SK-N-SH treated with all-trans-retinoic acid at 6 μM for 48 hours (cell line): ENCODE measurements around the gene AKAP8L.

Experiments
- ATAC-seq: fragments of 200-7000 bp; cut with Tn5 transposase; 3 replicates; pipeline ENCODE4 v1.9.1; 2020; ENCODE audit warnings: mild to moderate bottlenecking, moderate library complexity
- BACH2 ChIP-seq: fragments of 250-450 bp; sonication (Bioruptor Pico); IDR thresholded peaks from 2 replicates; pipeline ENCODE4 v1.9.0; 2021; ENCODE audit warnings: mild to moderate bottlenecking, borderline replicate concordance
- CREB5 ChIP-seq: fragments of 250-450 bp; sonication (Bioruptor Pico); IDR thresholded peaks from 2 replicates; pipeline ENCODE4 v1.5.1; 2020; ENCODE audit warnings: low read depth, mild to moderate bottlenecking, moderate library complexity
- CSDC2 ChIP-seq: fragments of 250-450 bp; sonication (Bioruptor Pico); IDR thresholded peaks from 2 replicates; pipeline ENCODE4 v1.5.0; 2020; ENCODE audit warnings: mild to moderate bottlenecking, moderate library complexity
- ESRRG ChIP-seq: fragments of 250-450 bp; sonication (Bioruptor Pico); IDR thresholded peaks from 2 replicates; pipeline ENCODE4 v1.6.1; 2021; ENCODE audit warnings: mild to moderate bottlenecking
- GLIS3 ChIP-seq: fragments of 250-450 bp; sonication (Bioruptor Pico); IDR thresholded peaks from 2 replicates; pipeline ENCODE4 v1.5.0; 2020; ENCODE audit warnings: mild to moderate bottlenecking, moderate library complexity
- ISL1 ChIP-seq: fragments of 250-450 bp; sonication (Bioruptor Pico); IDR thresholded peaks from 2 replicates; pipeline ENCODE4 v2.1.2; 2022; ENCODE audit warnings: mild to moderate bottlenecking, moderate library complexity
- OSR1 ChIP-seq: fragments of 250-450 bp; sonication (Bioruptor Pico); IDR thresholded peaks from 2 replicates; pipeline ENCODE4 v1.8.0; 2022; ENCODE audit warnings: moderate library complexity, mild to moderate bottlenecking, inconsistent platforms
- PATZ1 ChIP-seq: fragments of 250-450 bp; sonication (Bioruptor Pico); IDR thresholded peaks from 2 replicates; pipeline ENCODE4 v1.8.0; 2020; ENCODE audit warnings: mild to moderate bottlenecking, moderate library complexity, borderline replicate concordance
- POU6F1 ChIP-seq: fragments of 250-450 bp; sonication (Bioruptor Pico); IDR thresholded peaks from 2 replicates; pipeline ENCODE4 v1.8.0; 2021; ENCODE audit warnings: low read depth, mild to moderate bottlenecking, moderate library complexity, borderline replicate concordance
- PPARA ChIP-seq: fragments of 250-450 bp; sonication (Bioruptor Pico); IDR thresholded peaks from 2 replicates; pipeline ENCODE4 v1.5.0; 2020; ENCODE audit warnings: mild to moderate bottlenecking, borderline replicate concordance
- SNAI2 ChIP-seq: fragments of 250-450 bp; sonication (Bioruptor Pico); IDR thresholded peaks from 2 replicates; pipeline ENCODE4 v1.5.0; 2020; ENCODE audit warnings: mild to moderate bottlenecking, moderate library complexity
- TCF4 ChIP-seq: fragments of 250-450 bp; sonication (Bioruptor Pico); IDR thresholded peaks from 2 replicates; pipeline ENCODE4 v1.8.0; 2021; ENCODE audit warnings: mild to moderate bottlenecking, moderate library complexity, borderline replicate concordance
- TOX ChIP-seq: fragments of 250-450 bp; sonication (Bioruptor Pico); IDR thresholded peaks from 2 replicates; pipeline ENCODE4 v1.8.0; 2021; ENCODE audit warnings: mild to moderate bottlenecking, moderate library complexity, borderline replicate concordance
- TSHZ2 ChIP-seq: fragments of 250-450 bp; sonication (Bioruptor Pico); IDR thresholded peaks from 2 replicates; pipeline ENCODE4 v1.5.0; 2020; ENCODE audit warnings: mild to moderate bottlenecking, moderate library complexity
- ZC3H10 ChIP-seq: fragments of 250-450 bp; sonication (Bioruptor Pico); IDR thresholded peaks from 2 replicates; pipeline ENCODE4 v1.5.1; 2021; ENCODE audit warnings: mild to moderate bottlenecking, moderate library complexity
- ZFP3 ChIP-seq: fragments of 250-450 bp; sonication (Bioruptor Pico); IDR thresholded peaks from 2 replicates; pipeline ENCODE4 v1.5.0; 2020; ENCODE audit warnings: mild to moderate bottlenecking, moderate library complexity
- ZNF565 ChIP-seq: fragments of 450-650 bp; formaldehyde crosslinking; conservative IDR thresholded peaks from 2 replicates; pipeline ENCODE4 v1.5.0; 2020; ENCODE audit warnings: low read depth, mild to moderate bottlenecking, moderate library complexity
- ZNF70 ChIP-seq: fragments of 450-650 bp; formaldehyde crosslinking; IDR thresholded peaks from 2 replicates; pipeline ENCODE4 v1.5.0; 2020; ENCODE audit warnings: mild to moderate bottlenecking, moderate library complexity
- ZNF8 ChIP-seq: fragments of 450-650 bp; formaldehyde crosslinking; IDR thresholded peaks from 2 replicates; pipeline ENCODE4 v1.5.0; 2020; ENCODE audit warnings: mild to moderate bottlenecking, moderate library complexity

The AKAP8L gene

DNA sequence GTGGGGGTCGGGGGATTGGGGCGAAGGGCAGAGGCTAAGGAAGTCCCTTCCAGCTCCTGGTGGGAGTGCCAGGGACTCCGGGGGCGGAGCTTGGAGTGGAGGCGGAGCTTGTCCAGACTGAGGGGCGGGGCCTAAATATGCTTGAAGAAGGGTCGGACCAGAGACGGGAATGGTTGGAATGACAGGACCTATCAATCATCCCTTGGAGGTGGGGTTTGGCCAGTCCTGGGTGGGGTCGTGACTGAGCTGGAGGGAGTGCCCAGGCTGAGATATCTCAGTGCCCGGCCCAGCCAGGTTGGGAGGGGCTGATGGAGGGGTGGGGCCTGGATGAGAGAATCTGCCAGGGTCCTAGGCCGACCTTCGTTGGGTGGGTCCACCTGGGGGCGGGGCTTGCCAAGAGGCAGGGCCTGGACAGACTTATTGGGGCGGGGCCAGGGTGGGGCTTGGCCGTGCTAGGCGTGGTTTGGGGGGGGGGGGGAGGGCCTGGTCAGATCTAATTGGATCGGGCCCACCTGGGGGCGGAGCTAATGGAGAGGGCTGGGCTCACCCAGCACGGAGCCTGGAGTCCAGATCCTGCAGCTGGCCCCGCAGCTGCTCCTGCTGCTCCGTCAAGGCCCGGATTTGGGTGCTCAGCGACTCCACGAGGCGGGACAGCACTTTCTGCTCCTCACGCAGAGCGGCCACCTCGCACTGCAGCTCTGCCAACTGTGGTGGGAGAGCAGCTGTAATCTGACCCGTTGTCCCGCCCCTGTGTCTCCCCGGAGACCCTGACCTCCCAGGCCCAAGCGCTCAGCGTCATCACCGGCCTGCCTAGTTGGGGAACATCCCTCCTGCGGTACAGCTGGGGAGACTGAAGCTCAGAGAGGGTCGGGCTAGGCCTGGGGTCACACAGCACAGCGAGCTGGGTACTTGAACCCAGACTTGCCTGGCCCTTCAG is 33.6 kb upstream of the AKAP8L start:
- TF ChIP-seq ZNF70 (CRISPR knock-in tag) (no peak), ZC3H10 (no peak), SNAI2 (no peak), TOX (CRISPR knock-in tag) (no peak), GLIS3 (CRISPR knock-in tag) (no peak), ZNF8 (CRISPR knock-in tag) (no peak), ESRRG (CRISPR knock-in tag) (no peak), PATZ1 (CRISPR knock-in tag) (no peak), CREB5 (CRISPR knock-in tag) (no peak), PPARA (no peak), OSR1 (CRISPR knock-in tag) (no peak), ZNF565 (CRISPR knock-in tag) (no peak), TCF4 (no peak)
- peak; percentile 77 for ATAC-seq

- TF ChIP-seq TSHZ2 (CRISPR knock-in tag), result no peak
- TF ChIP-seq POU6F1 (CRISPR knock-in tag), result no peak
- TF ChIP-seq OSR1 (CRISPR knock-in tag), result no peak
- TF ChIP-seq TOX (CRISPR knock-in tag), result no peak
- no peak for ATAC-seq
Measured at GRCh38 chr19:15450528-15450890, 31.7 kb upstream of the AKAP8L start.

DNA sequence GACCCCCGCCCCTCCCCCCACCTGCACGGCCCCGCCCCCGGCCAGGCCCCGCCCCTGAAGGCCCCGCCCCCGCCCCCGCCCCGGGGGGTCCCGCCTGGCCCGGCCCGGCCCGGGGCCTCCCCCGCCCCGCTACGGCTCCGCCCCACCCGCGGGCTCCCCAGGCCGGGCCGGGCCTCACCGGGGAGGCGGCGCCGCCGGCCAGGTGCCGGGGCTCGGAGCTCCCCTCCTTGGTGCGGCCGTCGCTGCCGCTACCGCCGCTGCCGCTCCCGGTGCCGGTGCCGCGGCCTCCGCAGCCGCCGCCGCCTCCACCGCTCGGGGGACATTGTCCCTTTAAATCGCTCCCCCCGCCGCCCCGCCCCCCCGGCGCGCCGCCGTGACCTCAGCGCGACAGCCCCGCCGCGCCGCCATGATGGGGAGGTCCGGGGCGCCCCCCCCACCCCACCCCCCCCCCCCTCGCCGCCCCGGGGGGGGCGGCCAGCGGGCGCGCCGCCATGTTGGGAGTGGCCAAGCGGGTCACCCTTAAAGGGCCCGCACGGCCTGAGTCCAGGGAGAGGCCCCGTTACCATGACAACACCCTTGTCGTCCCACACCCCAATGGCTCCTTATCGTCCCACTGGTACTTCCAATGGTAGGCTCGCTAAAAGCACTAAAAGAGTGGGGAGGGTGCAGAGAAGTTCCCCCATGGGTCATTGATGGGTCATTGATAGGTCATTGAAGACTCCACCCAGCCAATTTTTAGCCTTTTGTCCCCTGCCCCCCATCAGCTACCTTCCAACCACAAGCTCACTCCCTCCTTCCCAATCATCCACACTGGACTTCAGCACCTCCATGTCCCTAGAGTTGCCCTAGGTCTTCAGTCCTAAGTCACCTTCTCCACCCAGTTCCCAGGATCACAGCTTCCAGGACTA is 31.1 kb upstream of the AKAP8L start, which contains the start of gene WIZ:
TSS of gene WIZ (minus strand) at position 337 of the 908 bp plus-strand sequence. CDS start 1,649 bp downstream, outside the sequence.
- TF ChIP-seq ISL1 (CRISPR knock-in tag) (no peak), PATZ1 (CRISPR knock-in tag) (no peak), ZFP3 (CRISPR knock-in tag) (no peak), ZNF8 (CRISPR knock-in tag) (no peak), TOX (CRISPR knock-in tag) (no peak), CSDC2 (CRISPR knock-in tag) (no peak), POU6F1 (CRISPR knock-in tag) (no peak), BACH2 (CRISPR knock-in tag) (no peak), SNAI2 (no peak)
- ATAC-seq, result no peak
